HepG2 (cell line): ENCODE results near the gene ACTR1A. TPM values are rescaled to one million over a fixed set of nuclear protein-coding genes. Genes with fewer than 3 reads are reported as not detected.
A peak's percentile ranks its signal among the peaks of the same experiment; 100 is the strongest.

Experiments used
- ATAC-seq: fragments of 200-7000 bp; cut with Tn5 transposase; 3 replicates; pipeline ENCODE4 v1.9.1; 2020; ENCODE audit warnings: mild to moderate bottlenecking, moderate library complexity
- BruUV-seq: library from RNA; stranded (reverse); fragments of 400-500 nt; replicated peaks from 2 replicates; lab custom pipeline; 2021; lab: Mats Ljungman, UMichigan
- CTCF ChIA-PET: fragments of 300-600 bp; formaldehyde crosslinking; extraction: SDS; loops from one replicate; lab custom pipeline; 2021; ENCODE audit warnings: low total read pairs, inconsistent platforms, low intra/inter-chr PET ratio; lab: Yijun Ruan, JAX
- POLR2A ChIA-PET: fragments of 350-600 bp; sonication (Branson Sonifier 250); formaldehyde crosslinking; loops from one replicate; lab custom pipeline; 2020; ENCODE audit warnings: antibody characterized with exemption, inconsistent platforms; lab: Yijun Ruan, JAX
- DNase-seq: peaks from one replicate; pipeline ENCODE4 v3.0.0-alpha.2; 2015; ENCODE audit warnings: low spot score
- FAIRE-seq: peaks from 3 replicates; lab custom pipeline; 2011; peaks lifted over from hg19 to GRCh38; lab: Jason Lieb, UNC
- H2AFZ ChIP-seq: one replicate; pipeline ENCODE4 v1.6.1; 2011; ENCODE audit warnings: low read length, inconsistent platforms
- H3K27ac ChIP-seq: fragments of 300-600 bp; 3 replicates; pipeline ENCODE4 v1.8.0; 2011; ENCODE audit warnings: mixed run types, mild to moderate bottlenecking, mixed read lengths, low read length, inconsistent platforms; ENCODE audit not compliant: insufficient read depth; ENCODE audit errors: extremely low read length
- H3K27me3 ChIP-seq, 2 experiments: fragments of 200-600 bp in 1 of 2; 2 replicates in 1 of 2; 3 replicates in 1 of 2; pipeline versions ENCODE4 v1.6.0 to v1.8.0; 2011; ENCODE audit warnings: low read length in 2 of 2, mild to moderate bottlenecking in 2 of 2, moderate library complexity in 2 of 2, inconsistent platforms in 1 of 2; ENCODE audit not compliant: insufficient read depth in 2 of 2, control insufficient read depth in 1 of 2
- H3K36me3 ChIP-seq, 2 experiments: fragments of 200-600 bp in 1 of 2; replicated peaks in 1 of 2; 2 replicates in 1 of 2; 3 replicates in 1 of 2; pipeline versions ENCODE4 v1.5.1 to v1.8.0; 2011; ENCODE audit warnings: low read length in 2 of 2, inconsistent platforms in 1 of 2; ENCODE audit not compliant: insufficient read depth in 2 of 2, control insufficient read depth in 1 of 2
- H3K4me1 ChIP-seq: 2 replicates; pipeline ENCODE4 v1.5.1; 2012; ENCODE audit warnings: low read length, inconsistent platforms; ENCODE audit not compliant: insufficient read depth
- H3K4me2 ChIP-seq: 2 replicates; pipeline ENCODE4 v1.6.0; 2011; ENCODE audit warnings: low read depth, low read length, inconsistent platforms
- H3K4me3 ChIP-seq, 3 experiments: fragments of 200-600 bp in 1 of 3; sonication (generic), shearing (Covaris generic) in 1 of 3; replicated peaks in 1 of 3; 2 replicates each; pipeline ENCODE4 v1.5.1; 2011 to 2016; ENCODE audit warnings: low read length in 3 of 3, inconsistent platforms in 2 of 3, low read depth in 2 of 3, mild to moderate bottlenecking in 2 of 3, control low read depth in 1 of 3, mixed read lengths in 1 of 3; ENCODE audit not compliant: insufficient read depth in 1 of 3
- H3K79me2 ChIP-seq: one replicate; pipeline ENCODE4 v1.6.1; 2011; ENCODE audit warnings: low read length, inconsistent platforms; ENCODE audit not compliant: insufficient read depth
- H3K9ac ChIP-seq: 2 replicates; pipeline ENCODE4 v1.6.0; 2011; ENCODE audit warnings: mild to moderate bottlenecking, low read depth, low read length, inconsistent platforms; ENCODE audit not compliant: insufficient read depth
- H3K9me3 ChIP-seq: 2 replicates; pipeline ENCODE4 v1.5.1; 2012; ENCODE audit warnings: mild to moderate bottlenecking, low read length
- H4K20me1 ChIP-seq: 2 replicates; pipeline ENCODE4 v1.6.0; 2011; ENCODE audit warnings: inconsistent platforms, mild to moderate bottlenecking, low read length, moderate library complexity; ENCODE audit not compliant: insufficient read depth
- ATF5 ChIP-seq: sonication (generic); formaldehyde crosslinking; IDR thresholded peaks from 2 replicates; pipeline ENCODE4 v1.4.0; 2020; ENCODE audit warnings: mild to moderate bottlenecking, low read depth, missing genetic modification reagents
- FOSL2 ChIP-seq: sonication (generic); formaldehyde crosslinking; IDR thresholded peaks from 2 replicates; pipeline ENCODE4 v1.4.0; 2020; ENCODE audit warnings: missing genetic modification reagents
- KDM1A ChIP-seq: IDR thresholded peaks from 2 replicates; pipeline ENCODE4 v1.6.1; 2016; ENCODE audit warnings: missing compliant biosample characterization
- KDM4B ChIP-seq: sonication (generic); formaldehyde crosslinking; IDR thresholded peaks from 2 replicates; pipeline ENCODE4 v1.4.0; 2020; ENCODE audit warnings: missing genetic modification reagents
- NR2F1 ChIP-seq, 2 experiments: fragments of 450-650 bp in 1 of 2; formaldehyde crosslinking in 1 of 2; IDR thresholded peaks; 2 replicates each; pipeline versions ENCODE4 v1.5.0 to v1.6.1; 2016 to 2020; ENCODE audit warnings: mild to moderate bottlenecking in 1 of 2, missing compliant biosample characterization in 1 of 2, missing genetic modification reagents in 1 of 2, moderate library complexity in 1 of 2
- NR2F2 ChIP-seq: IDR thresholded peaks from 2 replicates; pipeline ENCODE4 v1.6.1; 2012; ENCODE audit warnings: low read depth, inconsistent platforms, borderline replicate concordance
- NR2F6 ChIP-seq, 2 experiments: IDR thresholded peaks; 2 replicates each; pipeline ENCODE4 v1.6.1; 2016; ENCODE audit warnings: antibody characterized with exemption in 1 of 2, mild to moderate bottlenecking in 1 of 2
- STAT5B ChIP-seq: sonication (generic); formaldehyde crosslinking; IDR thresholded peaks from 2 replicates; pipeline ENCODE4 v1.4.0; 2020; ENCODE audit warnings: missing genetic modification reagents
- TAF15 ChIP-seq: fragments of 200-400 bp; formaldehyde crosslinking; IDR thresholded peaks from one replicate; pipeline ENCODE4 v1.6.1; 2018; ENCODE audit warnings: mild to moderate bottlenecking, low read depth, low read length; ENCODE audit not compliant: poor library complexity, severe bottlenecking
- TEAD3 ChIP-seq: optimal IDR thresholded peaks from 2 replicates; pipeline ENCODE3; 2016; ENCODE audit warnings: borderline replicate concordance
- ZMYM2 ChIP-seq: sonication (generic); formaldehyde crosslinking; IDR thresholded peaks from 2 replicates; pipeline ENCODE4 v1.8.0; 2022; ENCODE audit warnings: mild to moderate bottlenecking, missing genetic modification reagents
- ZMYM3 ChIP-seq: sonication (generic); formaldehyde crosslinking; IDR thresholded peaks from 2 replicates; pipeline ENCODE4 v1.5.1; 2020; ENCODE audit warnings: mild to moderate bottlenecking, missing genetic modification reagents
- ZNF274 ChIP-seq: sonication (generic); formaldehyde crosslinking; IDR thresholded peaks from 2 replicates; pipeline ENCODE4 v1.5.1; 2020; ENCODE audit warnings: mild to moderate bottlenecking, missing genetic modification reagents
- ZNF598 ChIP-seq: sonication (generic); formaldehyde crosslinking; IDR thresholded peaks from 2 replicates; pipeline ENCODE4 v1.5.1; 2020; ENCODE audit warnings: mild to moderate bottlenecking, missing genetic modification reagents, borderline replicate concordance
- WGBS: methylation state at CpG from one replicate; pipeline ENCODE4 v1.1.6; 2017; ENCODE audit warnings: low lambda C conversion rate; 5-methylcytosine and 5-hydroxymethylcytosine counted together
- in situ Hi-C: cut with HindIII; loops from 2 replicates; pipeline ENCODE4 v1.10.0; 2017; ENCODE audit warnings: low pct_unique_long_range_greater_than_20kb; ENCODE audit not compliant: extremely low pct_ligation_motif_present
- intact Hi-C: fragments of 100-400 bp; cut with micrococcal nuclease; formaldehyde crosslinking; loops from one replicate; pipeline ENCODE4 v1.10.0; 2022; ENCODE audit not compliant: unreplicated experiment
- polyA plus RNA-seq, 8 experiments: library from polyadenylated mRNA; depleted of rRNA in 3 of 8; stranded (reverse) in 7 of 8; unstranded in 1 of 8; fragments of >200 nt; fragmentation: Illumina TruSeq in 4 of 8; extraction: Trizol in 4 of 8; gene quantifications; 2 replicates each; pipeline versions ENCODE4 v1.2.1 to v1.2.3, GENCODE V29; 2011 to 2016; ENCODE audit warnings: low read depth in 4 of 8, missing spikeins in 1 of 8, mixed read lengths in 1 of 8; ENCODE audit not compliant: insufficient read depth in 1 of 8
- total RNA-seq, 5 experiments: library from RNA; depleted of rRNA; stranded (reverse); fragments of >200 nt; fragmentation: Illumina TruSeq; extraction: Trizol; gene quantifications; 2 replicates each; pipeline ENCODE4 v1.2.3, GENCODE V29; 2016; ENCODE audit warnings: low read depth in 1 of 5

Gene ACTR1A
- total and polyA plus RNA-seq, 2 of the 13 experiments (the other 11 are each of a cell fraction or from before 2014, with no cell fraction given) = 59.6 to 62.8 TPM

- no peak for TF ChIP-seq ATF5 (CRISPR knock-in tag)
- no peak for TF ChIP-seq TAF15
- no peak for TF ChIP-seq STAT5B
- TF ChIP-seq, all 625 proteins: peak for 0
These were observed 22.2 kb upstream of the ACTR1A start (continued) for GRCh38 chr10:102524746-102525145.

GRCh38 chr10:102523250-102524029 lies 20.9 kb upstream of the ACTR1A start:
- H3K4me1 ChIP-seq = peaks cover 8% of the 10 kb centered on the region; the same call in 1 of the 2 replicates
- POLR2A ChIA-PET = no interaction called here
- in situ Hi-C loops = no loop called here
- no peak for TF ChIP-seq ZNF598 (CRISPR knock-in tag)
- TF ChIP-seq NR2F6 (IDR thresholded peaks at IDR 0.05) = peak; percentile 63
- TF ChIP-seq NR2F6 (CRISPR knock-in tag; IDR thresholded peaks at IDR 0.05) = peak; percentile 38; the same call in 1 of the 2 replicates
- TF ChIP-seq FOSL2 = peak; percentile 43
- TF ChIP-seq ZMYM2 (CRISPR knock-in tag) = 0 out of 2 replicates have a peak, but pooled peaks have one; percentile 24
- TF ChIP-seq NR2F2 = peak; percentile 52; the same call in 1 of the 2 replicates
- peak in 1 of 2 experiments; percentile 87; a peak in 2 of 4 replicates for TF ChIP-seq NR2F1 (CRISPR knock-in tag; IDR thresholded peaks at IDR 0.05)
- TF ChIP-seq ZMYM3 (CRISPR knock-in tag) = peak; percentile 59; the same call in 1 of the 2 replicates
- peak; percentile 62; the same call in 1 of the 2 replicates for TF ChIP-seq KDM1A (CRISPR knock-in tag)
- no peak for TF ChIP-seq ZNF274 (CRISPR knock-in tag)
- TF ChIP-seq KDM4B (CRISPR knock-in tag) = no peak
- TF ChIP-seq TEAD3 (CRISPR knock-in tag) = peak; percentile 24
- no peaks in the 10 kb centered on the region for H3K9me3 ChIP-seq
- peak overlapping the region; percentile 6 for H3K27ac ChIP-seq
- DNase-seq = peak; percentile 23
- no peak for FAIRE-seq
- BruUV-seq = no TSS peak
- no peak overlapping the region for H3K9ac ChIP-seq
- intact Hi-C loops = no loop called here
- ATAC-seq = peak; percentile 47
- no peak overlapping the region for H3K4me3 ChIP-seq
- CTCF ChIA-PET = no interaction called here
- H3K27me3 ChIP-seq = no peaks in the 10 kb centered on the region
- no peaks in the 10 kb centered on the region for H4K20me1 ChIP-seq
- no peak overlapping the region for H3K4me2 ChIP-seq
- H3K36me3 ChIP-seq = peaks cover 2 to 10% of the 10 kb centered on the region in 2 experiments; a peak in 3 of 5 replicates
- 76% methylated on average over 7 of the region's 7 CpGs for WGBS
- no peaks in the 10 kb centered on the region for H3K79me2 ChIP-seq
- no peak overlapping the region for H2AFZ ChIP-seq
